B cell (primary cell): ENCODE measurements around the gene HOXB7. TPM values are rescaled to one million over a fixed set of nuclear protein-coding genes. Genes with fewer than 3 reads are reported as not detected.

Experiments used
- ATAC-seq: fragments of 200-7000 bp; cut with Tn5 transposase; one replicate; pipeline ENCODE4 v1.10.0; 2021; ENCODE audit warnings: low read depth, mild to moderate bottlenecking, moderate number of reproducible peaks, moderate library complexity
- CTCF ChIA-PET: fragments of 350-600 bp; sonication (Branson Sonifier 250); formaldehyde crosslinking; loops from one replicate; lab custom pipeline; 2021; ENCODE audit warnings: antibody characterized with exemption, inconsistent platforms; lab: Charles Lee
- POLR2A ChIA-PET: fragments of 350-600 bp; sonication (Branson Sonifier 250); formaldehyde crosslinking; loops from one replicate; lab custom pipeline; 2021; ENCODE audit warnings: antibody characterized with exemption; lab: Charles Lee
- DNase-seq: peaks from one replicate; pipeline ENCODE4 v3.0.0; 2013
- H2AFZ ChIP-seq: 2 replicates; pipeline ENCODE4 v1.6.1; 2012; ENCODE audit warnings: mild to moderate bottlenecking, low read depth, low read length; ENCODE audit not compliant: insufficient read depth, poor library complexity, severe bottlenecking
- H3K27ac ChIP-seq, 2 donors: 1 replicate in 1 of 2; 2 replicates in 1 of 2; pipeline ENCODE4 v1.5.1; 2012 to 2013; ENCODE audit warnings: low read length in 2 of 2, mild to moderate bottlenecking in 2 of 2, moderate library complexity in 1 of 2
- H3K27me3 ChIP-seq, 4 experiments: fragments of 200-600 bp in 1 of 4; sonication (generic) in 1 of 4; replicated peaks in 1 of 4; 1 replicate in 2 of 4; 2 replicates in 2 of 4; pipeline versions ENCODE4 v1.6.1 to v1.7.0; 2013 to 2016; ENCODE audit warnings: low read length in 3 of 4, mild to moderate bottlenecking in 2 of 4, mixed read lengths in 1 of 4, moderate library complexity in 1 of 4; ENCODE audit not compliant: insufficient read depth in 4 of 4, control insufficient read depth in 3 of 4; ENCODE audit errors: control extremely low read depth in 1 of 4
- H3K36me3 ChIP-seq, 2 experiments: replicated peaks in 1 of 2; 1 replicate in 1 of 2; 2 replicates in 1 of 2; pipeline versions ENCODE4 v1.6.1 to v1.7.1; 2013; ENCODE audit warnings: low read length in 1 of 2; ENCODE audit not compliant: insufficient read depth in 2 of 2, control insufficient read depth in 1 of 2; ENCODE audit errors: control extremely low read depth in 1 of 2, extremely low read depth in 1 of 2
- H3K4me1 ChIP-seq, 2 donors: fragments of 200-600 bp in 1 of 2; sonication (generic) in 1 of 2; 1 replicate in 1 of 2; 2 replicates in 1 of 2; pipeline versions ENCODE4 v1.5.1 to v1.6.1; 2013 to 2017; ENCODE audit warnings: low read length in 2 of 2; ENCODE audit not compliant: control insufficient read depth in 2 of 2, insufficient read depth in 2 of 2
- H3K4me2 ChIP-seq: replicated peaks from 2 replicates; pipeline ENCODE3; 2012; ENCODE audit warnings: mild to moderate bottlenecking, low read depth, low read length; ENCODE audit not compliant: poor library complexity, severe bottlenecking
- H3K4me3 ChIP-seq, 5 experiments: fragments of 200-600 bp in 1 of 5; sonication (generic) in 1 of 5; 1 replicate in 3 of 5; 2 replicates in 2 of 5; pipeline versions ENCODE4 v1.5.1 to v1.7.0; 2011 to 2016; ENCODE audit warnings: low read length in 4 of 5, mild to moderate bottlenecking in 4 of 5, low read depth in 2 of 5, control low read depth in 1 of 5, moderate library complexity in 1 of 5; ENCODE audit not compliant: insufficient read depth in 1 of 5; ENCODE audit errors: control extremely low read depth in 1 of 5, extremely low read depth in 1 of 5
- H3K79me2 ChIP-seq: fragments of 200-600 bp; sonication (generic); one replicate; pipeline ENCODE4 v1.6.0; 2016; ENCODE audit warnings: low read length; ENCODE audit not compliant: control insufficient read depth, insufficient read depth
- H3K9ac ChIP-seq: fragments of 200-600 bp; sonication (generic); 2 replicates; pipeline ENCODE4 v1.6.1; 2017; ENCODE audit warnings: mild to moderate bottlenecking, low read length, moderate library complexity
- H3K9me3 ChIP-seq, 3 donors: one replicate each; pipeline versions ENCODE4 v1.6.1 to v1.7.1; 2013; ENCODE audit warnings: low read length in 2 of 3; ENCODE audit not compliant: control insufficient read depth in 2 of 3, insufficient read depth in 1 of 3; ENCODE audit errors: control extremely low read depth in 1 of 3
- H4K20me1 ChIP-seq: 2 replicates; pipeline ENCODE4 v1.6.0; 2012; ENCODE audit warnings: mild to moderate bottlenecking, low read length; ENCODE audit not compliant: insufficient read depth, control insufficient read depth, poor library complexity, severe bottlenecking
- H3K27ac Mint-ChIP-seq: one replicate; pipeline ENCODE4 v1.8.0; 2021; ENCODE audit warnings: mixed read lengths
- H3K27me3 Mint-ChIP-seq: one replicate; pipeline ENCODE4 v1.8.0; 2021; ENCODE audit warnings: mixed read lengths
- H3K4me1 Mint-ChIP-seq: one replicate; pipeline ENCODE4 v1.8.0; 2021; ENCODE audit warnings: mixed read lengths
- H3K4me3 Mint-ChIP-seq: one replicate; pipeline ENCODE4 v1.8.0; 2021; ENCODE audit warnings: mixed read lengths
- H3K9me3 Mint-ChIP-seq: one replicate; pipeline ENCODE4 v1.8.0; 2022; ENCODE audit warnings: mixed read lengths; ENCODE audit not compliant: insufficient read depth
- EZH2 ChIP-seq: IDR thresholded peaks from 2 replicates; pipeline ENCODE4 v1.6.1; 2012; ENCODE audit warnings: borderline replicate concordance, low read depth, mild to moderate bottlenecking, moderate library complexity, low read length; ENCODE audit not compliant: insufficient read depth, poor library complexity, severe bottlenecking
- WGBS: methylation state at CpG from one replicate; pipeline ENCODE4 v1.1.5; 2013; ENCODE audit warnings: missing lambda C conversion rate; ENCODE audit not compliant: insufficient coverage; 5-methylcytosine and 5-hydroxymethylcytosine counted together
- intact Hi-C: fragments of 100-400 bp; cut with micrococcal nuclease; formaldehyde crosslinking; loops from one replicate; pipeline ENCODE4 v1.10.0; 2022
- polyA plus RNA-seq: library from polyadenylated mRNA; depleted of rRNA; stranded (reverse); fragments of >200 nt; gene quantifications from 2 replicates; pipeline ENCODE4 v1.2.3, GENCODE V29; 2012
- small RNA-seq: library from RNA; depleted of rRNA; stranded (forward); fragments of <200 nt; gene quantifications from one replicate; pipeline ENCODE3, GENCODE V24; 2012; ENCODE audit warnings: low replicate concordance, low read depth; ENCODE audit not compliant: insufficient read length
- total RNA-seq, 2 donors: library from RNA; stranded (reverse); fragments of 120-200 nt in 1 of 2; gene quantifications; 1 replicate in 1 of 2; 2 replicates in 1 of 2; pipeline versions ENCODE4 v1.2.3 to v1.2.4, GENCODE V29; 2013 to 2022
- TF ChIP-seq, protein P1 (sequence below): fragments of 200-600 bp; IDR thresholded peaks from one replicate; pipeline ENCODE4 v1.8.0; 2022; ENCODE audit warnings: antibody characterized with exemption, mild to moderate bottlenecking

HOXB7 gene
- total and polyA plus RNA-seq, 2 donors (not counting 1 experiment from before 2014, with no cell fraction given), result 0.25 to 1.3 TPM

DNA sequence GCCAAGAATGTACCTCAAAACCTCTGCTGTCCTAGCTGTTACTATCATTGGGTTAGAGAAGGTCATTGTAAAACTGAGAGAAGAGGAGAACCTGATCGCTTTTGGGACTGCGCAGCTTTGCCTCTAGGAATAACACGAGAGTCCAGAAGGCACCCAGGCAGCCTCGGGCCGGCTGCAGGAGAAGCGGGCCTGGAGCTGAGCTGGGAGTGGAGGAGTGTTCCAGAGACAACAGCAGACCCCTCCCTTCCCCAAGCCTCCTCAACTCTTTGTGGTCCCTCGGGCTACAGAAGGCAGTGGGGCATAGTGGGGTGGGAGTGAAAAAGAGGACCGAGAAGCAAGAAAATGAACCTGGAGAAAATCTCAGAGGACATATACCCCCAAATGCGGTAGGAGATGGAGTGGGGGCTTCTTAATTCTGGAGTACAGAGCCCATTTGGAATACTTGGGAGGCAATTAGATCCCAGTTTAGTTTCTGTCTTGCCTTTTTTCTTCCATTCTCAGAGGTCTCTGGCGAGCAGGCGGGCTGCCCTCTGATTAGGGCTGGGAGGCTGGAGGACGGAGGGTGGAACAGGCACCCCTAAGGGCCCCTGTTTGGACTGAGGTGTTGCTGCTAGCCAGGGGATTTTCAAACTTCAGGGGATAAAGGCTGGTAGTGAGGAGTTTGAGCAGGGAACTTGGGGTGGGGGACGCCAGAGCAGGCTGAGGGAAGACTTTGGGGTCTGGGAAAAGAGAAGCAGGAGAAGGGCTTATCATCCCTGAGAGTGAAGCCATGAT lies 52.6 kb downstream of the HOXB7 start:
- no peaks in the 10 kb centered on the region for H3K9me3 Mint-ChIP-seq

More for the DNA sequence above, 52.6 kb downstream of the HOXB7 start:
- no peak for TF ChIP-seq EZH2
- TF ChIP-seq, protein P1, sequence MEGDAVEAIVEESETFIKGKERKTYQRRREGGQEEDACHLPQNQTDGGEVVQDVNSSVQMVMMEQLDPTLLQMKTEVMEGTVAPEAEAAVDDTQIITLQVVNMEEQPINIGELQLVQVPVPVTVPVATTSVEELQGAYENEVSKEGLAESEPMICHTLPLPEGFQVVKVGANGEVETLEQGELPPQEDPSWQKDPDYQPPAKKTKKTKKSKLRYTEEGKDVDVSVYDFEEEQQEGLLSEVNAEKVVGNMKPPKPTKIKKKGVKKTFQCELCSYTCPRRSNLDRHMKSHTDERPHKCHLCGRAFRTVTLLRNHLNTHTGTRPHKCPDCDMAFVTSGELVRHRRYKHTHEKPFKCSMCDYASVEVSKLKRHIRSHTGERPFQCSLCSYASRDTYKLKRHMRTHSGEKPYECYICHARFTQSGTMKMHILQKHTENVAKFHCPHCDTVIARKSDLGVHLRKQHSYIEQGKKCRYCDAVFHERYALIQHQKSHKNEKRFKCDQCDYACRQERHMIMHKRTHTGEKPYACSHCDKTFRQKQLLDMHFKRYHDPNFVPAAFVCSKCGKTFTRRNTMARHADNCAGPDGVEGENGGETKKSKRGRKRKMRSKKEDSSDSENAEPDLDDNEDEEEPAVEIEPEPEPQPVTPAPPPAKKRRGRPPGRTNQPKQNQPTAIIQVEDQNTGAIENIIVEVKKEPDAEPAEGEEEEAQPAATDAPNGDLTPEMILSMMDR, result no peak
- Mint-ChIP-seq H3K4me1 (peaks cover 4% of the 10 kb centered on the region), H3K27ac (no peak overlapping the region), H3K27me3 (peaks cover 33% of the 10 kb centered on the region), H3K4me3 (no peak overlapping the region)
- Histone ChIP-seq H2AFZ (no peak overlapping the region), H3K9ac (no peak overlapping the region), H3K79me2 (no peaks in the 10 kb centered on the region), H3K4me2 (no peak overlapping the region), H3K4me3 (no peak overlapping the region), H3K4me1 (peaks cover 0 to 4% of the 10 kb centered on the region in 2 donors), H3K9me3 (peaks cover 0 to 5% (median 0%) of the 10 kb centered on the region in 3 donors), H3K27me3 (peaks cover 0 to 37% (median 12%) of the 10 kb centered on the region in 4 experiments), H4K20me1 (no peaks in the 10 kb centered on the region), H3K27ac (no peak overlapping the region), H3K36me3 (no peaks in the 10 kb centered on the region)
- POLR2A ChIA-PET, result no interaction called here
- CTCF ChIA-PET, result interaction anchor here (1.1 kb wide), 1 partner anchor 250 kb away, joined by 3 read pairs; no protein-coding TSS in a partner anchor
- DNase-seq (no peak), ATAC-seq (no peak)
- intact Hi-C loops, result no loop called here
- 97% methylated on average over 8 of the region's 13 CpGs for WGBS

Small RNA genes lying within 50 kb of the gene (small RNA-seq; reads per million reads assigned to genes)
- not detected for gene MIR196A1

Other genes with a start within 250 kb of the HOXB7 start
- gene SKAP1, start 180.8 kb downstream of the HOXB7 start, total RNA-seq, result 33.1 TPM in 2 replicates
- 24.5 and 37.3 TPM in 2 replicates for gene SKAP1, start 180.8 kb downstream of the HOXB7 start, polyA plus RNA-seq
- gene HOXB1, start 80.0 kb downstream of the HOXB7 start, total RNA-seq, result not detected in 2 replicates
- not detected in 2 replicates for gene HOXB1, start 80.0 kb downstream of the HOXB7 start, polyA plus RNA-seq
- gene HOXB2, start 65.9 kb downstream of the HOXB7 start, total RNA-seq, result 6.1 and 8.1 TPM in 2 replicates
- gene HOXB2, start 65.9 kb downstream of the HOXB7 start, polyA plus RNA-seq, result 3.1 and 9.2 TPM in 2 replicates
- 1.5 and 1.7 TPM in 2 replicates for gene HOXB4, start 32.7 kb downstream of the HOXB7 start, total RNA-seq
- gene HOXB4, start 32.7 kb downstream of the HOXB7 start, polyA plus RNA-seq, result 0.32 and 0.85 TPM in 2 replicates
- gene HOXB3, start 20.8 kb downstream of the HOXB7 start, total RNA-seq, result 3.4 and 4.0 TPM in 2 replicates
- 1.4 and 3.0 TPM in 2 replicates for gene HOXB3, start 20.8 kb downstream of the HOXB7 start, polyA plus RNA-seq
- gene HOXB5, start 17.2 kb downstream of the HOXB7 start, total RNA-seq, result not detected in 2 replicates
- gene HOXB5, start 17.2 kb downstream of the HOXB7 start, polyA plus RNA-seq, result not detected in 2 replicates
- gene HOXB6, start 6.0 kb downstream of the HOXB7 start, total RNA-seq, result not detected in 2 replicates
- gene HOXB6, start 6.0 kb downstream of the HOXB7 start, polyA plus RNA-seq, result 0.10 TPM in 1 of 2 replicates, not detected in the other
- gene HOXB8, start 4.3 kb upstream of the HOXB7 start, total RNA-seq, result not detected in 2 replicates
- not detected in 2 replicates for gene HOXB8, start 4.3 kb upstream of the HOXB7 start, polyA plus RNA-seq
- gene HOXB9, start 15.3 kb upstream of the HOXB7 start, total RNA-seq, result not detected in 2 replicates
- gene HOXB9, start 15.3 kb upstream of the HOXB7 start, polyA plus RNA-seq, result 0.04 and 0.07 TPM in 2 replicates
- gene PRAC1, start 111.5 kb upstream of the HOXB7 start, total RNA-seq, result not detected in 2 replicates
- not detected in 2 replicates for gene PRAC1, start 111.5 kb upstream of the HOXB7 start, polyA plus RNA-seq
- gene PRAC2, start 112.2 kb upstream of the HOXB7 start, total RNA-seq, result not detected in 2 replicates
- gene PRAC2, start 112.2 kb upstream of the HOXB7 start, polyA plus RNA-seq, result not detected in 2 replicates
- not detected in 2 replicates for gene HOXB13, start 117.7 kb upstream of the HOXB7 start, total RNA-seq
- not detected in 2 replicates for gene HOXB13, start 117.7 kb upstream of the HOXB7 start, polyA plus RNA-seq
- not detected in 2 replicates for gene TTLL6, start 206.2 kb upstream of the HOXB7 start, total RNA-seq
- not detected in 2 replicates for gene TTLL6, start 206.2 kb upstream of the HOXB7 start, polyA plus RNA-seq
- 139 and 148 TPM in 2 replicates for gene CALCOCO2, start 220.0 kb upstream of the HOXB7 start, total RNA-seq
- gene CALCOCO2, start 220.0 kb upstream of the HOXB7 start, polyA plus RNA-seq, result 49.6 and 50.1 TPM in 2 replicates